Lung (tissue), 12 donors: ENCODE measurements around the gene GINS1. TPM values are rescaled to one million over a fixed set of nuclear protein-coding genes. Genes with fewer than 3 reads are reported as not detected.

ENCODE experiments used
- ATAC-seq: fragments of 200-7000 bp; cut with Tn5 transposase; one replicate; pipeline ENCODE4 v1.9.1; 2020; ENCODE audit warnings: moderate number of reproducible peaks; ENCODE audit not compliant: insufficient read depth, low FRiP score
- DNase-seq, 3 donors: peaks; one replicate each; pipeline ENCODE4 v3.0.0-alpha.2; 2013 to 2017
- H3K27ac ChIP-seq, 2 donors: one replicate each; pipeline ENCODE4 v1.5.1; 2013; ENCODE audit warnings: mild to moderate bottlenecking in 2 of 2, moderate library complexity in 2 of 2, control low read depth in 1 of 2, inconsistent platforms in 1 of 2, low read depth in 1 of 2, low read length in 1 of 2
- H3K27me3 ChIP-seq, 3 donors: one replicate each; pipeline ENCODE4 v1.5.1; 2013; ENCODE audit warnings: low read length in 2 of 3; ENCODE audit not compliant: control insufficient read depth in 3 of 3, insufficient read depth in 3 of 3
- H3K36me3 ChIP-seq, 4 donors: one replicate each; pipeline ENCODE4 v1.5.1; 2013; ENCODE audit warnings: low read length in 4 of 4, mild to moderate bottlenecking in 1 of 4, moderate library complexity in 1 of 4; ENCODE audit not compliant: control insufficient read depth in 4 of 4, insufficient read depth in 4 of 4
- H3K4me1 ChIP-seq, 5 donors: one replicate each; pipeline ENCODE4 v1.5.1; 2013; ENCODE audit warnings: low read length in 5 of 5, mild to moderate bottlenecking in 2 of 5, moderate library complexity in 1 of 5; ENCODE audit not compliant: control insufficient read depth in 5 of 5, insufficient read depth in 5 of 5
- H3K4me3 ChIP-seq: one replicate; pipeline ENCODE4 v1.5.1; 2013; ENCODE audit warnings: mild to moderate bottlenecking, control low read depth, moderate library complexity
- H3K9ac ChIP-seq, 2 donors: one replicate each; pipeline ENCODE4 v1.5.1; 2013; ENCODE audit warnings: low read length in 2 of 2, control low read depth in 1 of 2; ENCODE audit not compliant: insufficient read depth in 1 of 2
- H3K9me3 ChIP-seq, 4 donors: one replicate each; pipeline ENCODE4 v1.5.1; 2013; ENCODE audit warnings: low read length in 3 of 4, mild to moderate bottlenecking in 1 of 4, moderate library complexity in 1 of 4; ENCODE audit not compliant: control insufficient read depth in 4 of 4, insufficient read depth in 3 of 4
- WGBS, 2 donors: extraction: QIAGEN DNeasy Blood & Tissue Kit; methylation state at CpG; one replicate each; pipeline ENCODE4 v1.1.7; 2013; 5-methylcytosine and 5-hydroxymethylcytosine counted together
- polyA plus RNA-seq, 2 donors: library from polyadenylated mRNA; stranded (reverse); fragments of 200-250 nt; gene quantifications; one replicate each; pipeline ENCODE4 v1.2.1, GENCODE V29; 2013
- total RNA-seq, 2 donors: library from RNA; depleted of rRNA in 1 of 2; stranded (reverse); fragments of >200 nt in 1 of 2; gene quantifications; one replicate each; pipeline ENCODE4 v1.2.1, GENCODE V29; 2014 to 2021
- TF ChIP-seq, protein P1 (sequence below): IDR thresholded peaks from 2 replicates; pipeline ENCODE4 v1.5.1; 2012; ENCODE audit warnings: mild to moderate bottlenecking; ENCODE audit errors: control extremely low read depth, extremely low read depth
- donor health status: control.
- donor health status: control.
- donor health status: Bipolar disorder and iron deficiency.
- donor health status: healthy.
- donor health status: DM: yes; HTN: yes; CAD: no.

Gene GINS1
- total and polyA plus RNA-seq, 4 donors = 0.87 to 3.3 (median 2.4) TPM

DNA sequence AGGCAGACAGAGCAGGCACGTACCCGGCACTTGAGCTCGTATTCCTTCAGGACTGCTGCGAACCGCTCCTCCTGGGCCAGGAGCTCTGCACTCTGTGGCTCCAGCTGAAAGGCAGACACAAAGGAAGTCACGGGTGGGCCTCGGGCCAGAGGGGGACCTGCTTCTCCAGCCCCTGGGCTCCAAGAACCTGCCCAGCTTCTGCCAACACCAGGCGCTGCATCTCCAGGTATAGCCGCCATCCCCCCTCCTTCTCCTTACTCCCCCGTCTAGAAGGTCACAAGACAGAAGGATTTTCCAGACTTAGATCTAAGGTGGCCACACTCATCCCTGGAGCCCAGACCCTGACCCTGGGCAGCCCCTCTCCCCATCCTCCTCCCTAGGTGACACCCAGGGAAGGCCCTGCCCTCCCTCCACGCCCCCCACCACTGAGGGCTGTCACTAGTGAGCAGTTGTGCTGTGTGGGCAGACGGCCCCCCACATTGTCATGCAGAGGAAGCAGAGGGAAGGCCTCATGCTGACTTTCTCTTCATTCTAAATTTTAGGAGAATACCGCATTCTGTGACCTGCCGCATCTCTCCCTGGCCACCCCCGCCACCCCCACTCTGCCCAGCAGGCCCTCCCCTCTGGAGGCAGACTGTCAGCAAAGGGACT is 81.9 kb downstream of the GINS1 start:
- DNase-seq (no peak), ATAC-seq (no peak)
- H3K27ac ChIP-seq = no peak overlapping the region
- H3K4me1 ChIP-seq = peaks cover 0 to 3% (median 0%) of the 10 kb centered on the region in 5 donors
- H3K36me3 ChIP-seq = peaks cover 0 to 22% (median 12%) of the 10 kb centered on the region in 4 donors
- no peak overlapping the region for H3K9ac ChIP-seq
- H3K4me3 ChIP-seq = no peak overlapping the region
- WGBS, 2 donors = 93 to 96% methylated on average over 15 of the region's 15 CpGs
- H3K9me3 ChIP-seq = no peaks in the 10 kb centered on the region
- TF ChIP-seq, protein P1, sequence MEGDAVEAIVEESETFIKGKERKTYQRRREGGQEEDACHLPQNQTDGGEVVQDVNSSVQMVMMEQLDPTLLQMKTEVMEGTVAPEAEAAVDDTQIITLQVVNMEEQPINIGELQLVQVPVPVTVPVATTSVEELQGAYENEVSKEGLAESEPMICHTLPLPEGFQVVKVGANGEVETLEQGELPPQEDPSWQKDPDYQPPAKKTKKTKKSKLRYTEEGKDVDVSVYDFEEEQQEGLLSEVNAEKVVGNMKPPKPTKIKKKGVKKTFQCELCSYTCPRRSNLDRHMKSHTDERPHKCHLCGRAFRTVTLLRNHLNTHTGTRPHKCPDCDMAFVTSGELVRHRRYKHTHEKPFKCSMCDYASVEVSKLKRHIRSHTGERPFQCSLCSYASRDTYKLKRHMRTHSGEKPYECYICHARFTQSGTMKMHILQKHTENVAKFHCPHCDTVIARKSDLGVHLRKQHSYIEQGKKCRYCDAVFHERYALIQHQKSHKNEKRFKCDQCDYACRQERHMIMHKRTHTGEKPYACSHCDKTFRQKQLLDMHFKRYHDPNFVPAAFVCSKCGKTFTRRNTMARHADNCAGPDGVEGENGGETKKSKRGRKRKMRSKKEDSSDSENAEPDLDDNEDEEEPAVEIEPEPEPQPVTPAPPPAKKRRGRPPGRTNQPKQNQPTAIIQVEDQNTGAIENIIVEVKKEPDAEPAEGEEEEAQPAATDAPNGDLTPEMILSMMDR = no peak
- no peaks in the 10 kb centered on the region for H3K27me3 ChIP-seq

DNA sequence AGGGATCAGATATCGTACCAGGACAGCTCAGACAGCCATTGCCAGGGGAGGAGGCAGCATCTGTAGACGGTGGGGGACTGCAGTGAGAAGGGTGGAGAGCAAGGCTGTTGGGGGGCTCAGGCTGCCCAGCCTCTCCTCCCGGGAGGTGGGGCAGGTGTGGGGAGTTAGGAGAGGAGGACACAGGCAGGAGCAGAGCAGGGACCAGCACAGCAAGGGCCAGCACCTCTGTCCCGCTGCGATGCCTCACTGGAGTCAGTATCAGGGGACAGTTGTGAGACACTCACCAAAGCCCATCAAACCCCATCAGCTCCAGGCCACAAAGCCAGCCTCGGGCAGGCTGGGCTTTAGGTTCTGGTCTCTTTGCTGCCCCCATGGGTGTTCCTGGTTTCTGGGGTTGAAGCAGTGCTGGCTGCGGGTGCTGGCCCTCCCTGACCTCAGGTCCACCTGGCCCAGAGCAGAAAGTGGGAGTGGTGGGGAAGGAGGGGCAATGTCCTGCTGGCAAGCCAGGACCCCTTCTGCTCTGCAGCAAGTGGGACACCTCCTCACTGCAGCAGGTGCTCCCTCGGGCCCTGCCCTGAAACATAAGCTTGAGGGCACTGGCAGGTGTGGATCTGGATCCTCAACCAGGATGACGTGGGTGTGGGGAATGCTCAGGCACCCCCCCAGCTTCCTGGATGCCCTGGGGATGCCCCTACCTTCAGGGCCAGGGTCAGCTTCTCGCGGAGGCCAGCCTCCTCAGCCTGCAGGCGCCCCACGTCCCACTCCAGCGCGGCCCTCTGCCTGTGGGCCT is 83.4 kb downstream of the GINS1 start:
- no peak for DNase-seq
- WGBS, 2 donors = 93% methylated on average over 15 of the region's 15 CpGs
- Histone ChIP-seq H3K36me3 (peaks cover 0 to 14% (median 5%) of the 10 kb centered on the region in 4 donors), H3K9me3 (no peaks in the 10 kb centered on the region), H3K27me3 (no peaks in the 10 kb centered on the region), H3K4me1 (peaks cover 0 to 3% (median 0%) of the 10 kb centered on the region in 5 donors), H3K9ac (no peak overlapping the region), H3K27ac (no peak overlapping the region), H3K4me3 (no peak overlapping the region)
- TF ChIP-seq, protein P1 = no peak
- no peak for ATAC-seq

DNA sequence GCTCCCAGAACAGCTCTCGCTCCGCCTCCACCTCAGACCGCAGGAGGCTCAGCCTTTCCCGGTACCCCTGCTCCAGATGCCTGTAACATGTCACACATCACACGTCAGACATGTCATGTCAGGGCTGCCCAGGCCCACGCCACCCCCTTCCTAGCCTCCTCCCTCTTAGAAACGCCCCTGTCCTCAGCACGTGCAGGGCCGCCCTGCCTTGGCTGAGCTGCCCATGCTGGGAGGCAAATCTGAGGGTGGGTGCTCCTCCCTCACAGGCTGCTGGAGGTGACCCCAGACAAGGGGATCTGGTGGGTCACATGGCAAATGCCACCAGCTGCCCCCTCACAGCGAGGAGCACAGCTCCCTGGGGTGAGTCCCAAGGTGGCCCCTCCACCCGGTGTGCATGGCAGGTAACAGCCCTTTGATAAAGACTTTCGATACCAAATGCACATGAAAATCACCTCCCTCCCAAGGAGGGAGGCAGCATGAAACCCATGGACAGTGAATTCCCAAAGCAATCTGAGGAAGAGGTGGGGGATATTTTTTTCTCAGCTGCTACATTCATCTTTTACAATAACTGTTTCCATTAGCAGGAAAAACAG is 84.1 kb downstream of the GINS1 start:
- TF ChIP-seq, protein P1 = no peak
- no peaks in the 10 kb centered on the region for H3K9me3 ChIP-seq
- ATAC-seq (no peak), DNase-seq (no peak)
- H3K27me3 ChIP-seq = no peaks in the 10 kb centered on the region
- peaks cover 0 to 3% (median 0%) of the 10 kb centered on the region in 5 donors for H3K4me1 ChIP-seq
- H3K27ac ChIP-seq = no peak overlapping the region
- H3K9ac ChIP-seq = no peak overlapping the region
- WGBS, 2 donors = 90 to 92% methylated on average over 12 of the region's 12 CpGs
- H3K36me3 ChIP-seq = peaks cover 0 to 14% (median 5%) of the 10 kb centered on the region in 4 donors
- H3K4me3 ChIP-seq = no peak overlapping the region
